Panc1 (cell line): ENCODE results near the gene DEPDC5. TPM values are rescaled to one million over a fixed set of nuclear protein-coding genes. Genes with fewer than 3 reads are reported as not detected.

Experiments
- ATAC-seq: fragments of 200-7000 bp; cut with Tn5 transposase; 2 replicates; pipeline ENCODE4 v1.9.1; 2020; ENCODE audit warnings: mild to moderate bottlenecking, moderate library complexity
- BruUV-seq: library from RNA; stranded (reverse); fragments of 400-500 nt; replicated peaks from 2 replicates; lab custom pipeline; 2021; lab: Mats Ljungman, UMichigan
- CTCF ChIA-PET: fragments of 300-600 bp; sonication (Branson Sonifier 250); formaldehyde crosslinking; loops from one replicate; lab custom pipeline; 2022; ENCODE audit warnings: antibody characterized with exemption; lab: Charles Lee
- POLR2A ChIA-PET: fragments of 300-600 bp; sonication (Branson Sonifier 250); formaldehyde crosslinking; loops from one replicate; lab custom pipeline; 2022; ENCODE audit warnings: antibody characterized with exemption; lab: Charles Lee
- DNase-seq: peaks from one replicate; pipeline ENCODE4 v3.0.0-alpha.2; 2010; ENCODE audit warnings: low read depth, low spot score
- H3K27ac ChIP-seq: 2 replicates; pipeline ENCODE4 v1.5.1; 2011; ENCODE audit warnings: mild to moderate bottlenecking, low read length, inconsistent platforms
- H3K27me3 ChIP-seq: fragments of 200-500 bp; sonication (Bioruptor generic); 2 replicates; pipeline ENCODE4 v1.6.0; 2014; ENCODE audit warnings: low read length, inconsistent platforms; ENCODE audit not compliant: control insufficient read depth, insufficient read depth
- H3K36me3 ChIP-seq: fragments of 200-500 bp; sonication (Bioruptor generic); 2 replicates; pipeline ENCODE4 v1.5.1; 2014; ENCODE audit warnings: inconsistent platforms, mild to moderate bottlenecking, low read length, moderate library complexity; ENCODE audit not compliant: control insufficient read depth, insufficient read depth
- H3K4me1 ChIP-seq: 2 replicates; pipeline ENCODE4 v1.5.1; 2011; ENCODE audit warnings: inconsistent platforms, mild to moderate bottlenecking, low read length, moderate library complexity; ENCODE audit not compliant: control insufficient read depth, insufficient read depth
- H3K4me3 ChIP-seq, 2 experiments: 2 replicates each; pipeline ENCODE4 v1.5.1; 2011 to 2012; ENCODE audit warnings: low read depth in 2 of 2, low read length in 2 of 2, mild to moderate bottlenecking in 2 of 2, inconsistent platforms in 1 of 2, moderate library complexity in 1 of 2
- H3K9me3 ChIP-seq: fragments of 200-500 bp; sonication (Bioruptor generic); 2 replicates; pipeline ENCODE4 v1.5.1; 2014; ENCODE audit warnings: low read depth, mild to moderate bottlenecking, inconsistent platforms, low read length, moderate library complexity; ENCODE audit not compliant: control insufficient read depth, insufficient read depth
- CTCF ChIP-seq: fragments of 450-650 bp; IDR thresholded peaks from 2 replicates; pipeline ENCODE4 v1.5.1; 2017; ENCODE audit warnings: mild to moderate bottlenecking
- POLR2AphosphoS5 ChIP-seq: IDR thresholded peaks from 2 replicates; pipeline ENCODE4 v1.6.1; 2012; ENCODE audit warnings: mild to moderate bottlenecking, low read depth, low read length, moderate library complexity
- REST ChIP-seq, 2 experiments: IDR thresholded peaks; 2 replicates each; pipeline ENCODE4 v1.6.1; 2011 to 2012; ENCODE audit warnings: low read depth in 2 of 2, control low read depth in 1 of 2, low read length in 1 of 2, mild to moderate bottlenecking in 1 of 2, moderate library complexity in 1 of 2; ENCODE audit not compliant: insufficient read depth in 1 of 2
- SIN3A ChIP-seq: IDR thresholded peaks from 2 replicates; pipeline ENCODE4 v1.6.1; 2012; ENCODE audit warnings: low read depth, mild to moderate bottlenecking, low read length, moderate library complexity, borderline replicate concordance; ENCODE audit not compliant: insufficient read depth
- TCF7L2 ChIP-seq: IDR thresholded peaks from 2 replicates; pipeline ENCODE4 v1.6.1; 2011; ENCODE audit warnings: mild to moderate bottlenecking, low read depth, low read length, inconsistent platforms
- in situ Hi-C: cut with HindIII; loops from 2 replicates; pipeline ENCODE4 v1.10.0; 2016; ENCODE audit warnings: low sequenced_read_pairs, low pct_unique_long_range_greater_than_20kb
- intact Hi-C: fragments of 100-400 bp; cut with micrococcal nuclease; formaldehyde crosslinking; loops from one replicate; pipeline ENCODE4 v1.10.0; 2022; ENCODE audit not compliant: unreplicated experiment
- total RNA-seq: library from RNA; stranded (reverse); gene quantifications from one replicate; pipeline ENCODE4 v1.2.1, GENCODE V29; 2021; ENCODE audit not compliant: unreplicated experiment

The DEPDC5 gene
- total RNA-seq, 1 experiment from 2014 or later = 20.2 TPM

GRCh38 chr22:31956360-31956759 is 202.5 kb downstream of the DEPDC5 start:
- ChIA-PET POLR2A (no interaction called here), CTCF (interaction anchor here (0.8 kb wide), 1 partner anchor 14 kb away, joined by 4 read pairs; no protein-coding TSS in a partner anchor)
- in situ Hi-C loops (loop anchor here (25.0 kb wide), 1 partner anchor 244 kb away; no protein-coding TSS in a partner anchor), intact Hi-C loops (no loop called here)
- TF ChIP-seq CTCF (no peak), REST (IDR thresholded peaks at IDR 0.05; ENCODE audit: insufficient read depth in 1 of 2, low read depth in 2 of 2, low read length in 1 of 2) (no peak), TCF7L2 (no peak), SIN3A (no peak), POLR2AphosphoS5 (no peak)
- Histone ChIP-seq H3K27me3 (no peaks in the 10 kb centered on the region), H3K4me3 (no peak overlapping the region), H3K4me1 (peaks cover 15% of the 10 kb centered on the region), H3K9me3 (no peaks in the 10 kb centered on the region), H3K27ac (no peak overlapping the region), H3K36me3 (peaks cover 14% of the 10 kb centered on the region)
- no peak for DNase-seq
- ATAC-seq = no peak
- TSS peak; percentile 64 for BruUV-seq

Other genes with a start within 250 kb of the DEPDC5 start
- gene PISD, start 91.8 kb upstream of the DEPDC5 start, total RNA-seq = 33.8 TPM
- 45.7 TPM for gene PRR14L, start 3.9 kb upstream of the DEPDC5 start, total RNA-seq
- 138 TPM for gene YWHAH, start 190.5 kb downstream of the DEPDC5 start, total RNA-seq